Left colon (tissue), 2 donors: ENCODE results near the gene ATP10A. TPM values are rescaled to one million over a fixed set of nuclear protein-coding genes. Genes with fewer than 3 reads are reported as not detected.
"Not testable (repeated sequence)": the region's sequence is repeated elsewhere in the genome, so short reads cannot be mapped to it uniquely, and the experiment has no call there.

Experiments used
- ATAC-seq: fragments of 200-7000 bp; cut with Tn5 transposase; one replicate; pipeline ENCODE4 v1.9.1; 2020; ENCODE audit warnings: mild to moderate bottlenecking, moderate library complexity
- DNase-seq, 2 donors: peaks; one replicate each; pipeline ENCODE4 v3.0.0-alpha.2; 2020
- intact Hi-C, 2 donors: fragments of 100-400 bp; cut with DNase I in 1 of 2; cut with micrococcal nuclease in 1 of 2; formaldehyde crosslinking; loops; one replicate each; pipeline versions ENCODE4 v1.11.2 to v1.14.0; 2022; cut with DNase I, micrococcal nuclease
- total RNA-seq, 2 donors: library from RNA; stranded (reverse); fragmentation: NEBNext Ultra II Directional; extraction: Animal tissue kit (Norgen Biotek cat#: 25700); gene quantifications; one replicate each; pipeline ENCODE4 v1.2.1, GENCODE V29; 2021
- donor health status: DM: no; HTN: no; CAD: no.
- donor health status: DM: yes; HTN: yes; CAD: no.

Gene ATP10A
- total RNA-seq, 2 donors from 2014 or later, result 1.4 to 1.5 TPM

- ATAC-seq, result no peak
- no peak for DNase-seq
- intact Hi-C loops, result no loop called here
Measured at GRCh38 chr15:25664761-25665160, 198.4 kb downstream of the ATP10A start.

- DNase-seq (no peak), ATAC-seq (no peak)
- intact Hi-C loops, result no loop called here
Measured at GRCh38 chr15:25663515-25663914, 199.6 kb downstream of the ATP10A start.

- intact Hi-C loops, result no loop called here
Measured at GRCh38 chr15:25661898-25662297, 201.2 kb downstream of the ATP10A start.

GRCh38 chr15:25659251-25659650, 203.9 kb downstream of the ATP10A start:
- DNase-seq (no peak), ATAC-seq (no peak)
- intact Hi-C loops, result no loop called here

More at GRCh38 chr15:25661898-25662297, 201.2 kb downstream of the ATP10A start:
- ATAC-seq, result no peak
- no peak for DNase-seq

GRCh38 chr15:25658560-25658959, 204.6 kb downstream of the ATP10A start:
- intact Hi-C loops, result no loop called here
- ATAC-seq (no peak), DNase-seq (no peak)

- ATAC-seq (no peak), DNase-seq (no peak)
- intact Hi-C loops, result no loop called here
Measured at GRCh38 chr15:25655207-25655948, 207.7 kb downstream of the ATP10A start.

- DNase-seq (no peak), ATAC-seq (no peak)
- intact Hi-C loops, result no loop called here
Measured at GRCh38 chr15:25653371-25653770, 209.8 kb downstream of the ATP10A start.

GRCh38 chr15:25652704-25653103, 210.4 kb downstream of the ATP10A start:
- DNase-seq (no peak), ATAC-seq (no peak)
- intact Hi-C loops, result no loop called here

GRCh38 chr15:25649390-25649789, 213.7 kb downstream of the ATP10A start:
- ATAC-seq (no peak), DNase-seq (no peak)
- intact Hi-C loops, result no loop called here

GRCh38 chr15:25643120-25643519, 220.0 kb downstream of the ATP10A start:
- intact Hi-C loops, result no loop called here
- DNase-seq (no peak), ATAC-seq (no peak)

- ATAC-seq (no peak), DNase-seq (no peak)
- intact Hi-C loops, result no loop called here
Measured at GRCh38 chr15:25641762-25642161, 221.4 kb downstream of the ATP10A start.

- ATAC-seq (no peak), DNase-seq (no peak)
- intact Hi-C loops, result no loop called here
Measured at GRCh38 chr15:25641361-25641760, 221.8 kb downstream of the ATP10A start.

- DNase-seq, intact Hi-C loops: not testable (repeated sequence)
Measured at GRCh38 chr15:25640959-25641358, 222.2 kb downstream of the ATP10A start.

GRCh38 chr15:25640381-25640780, 222.7 kb downstream of the ATP10A start:
- no peak for ATAC-seq
- intact Hi-C loops, result no loop called here
- DNase-seq, result no peak

More at GRCh38 chr15:25640959-25641358, 222.2 kb downstream of the ATP10A start:
- not testable (repeated sequence) for ATAC-seq

- intact Hi-C loops, DNase-seq, ATAC-seq: not testable (repeated sequence)
Measured at GRCh38 chr15:25636486-25636885, 226.6 kb downstream of the ATP10A start.

GRCh38 chr15:25635191-25635590, 227.9 kb downstream of the ATP10A start:
- ATAC-seq (no peak), DNase-seq (no peak)
- intact Hi-C loops, result no loop called here

GRCh38 chr15:25633862-25634261, 229.3 kb downstream of the ATP10A start:
- ATAC-seq (no peak), DNase-seq (no peak)
- intact Hi-C loops, result no loop called here

- no peak for DNase-seq
- intact Hi-C loops, result no loop called here
- ATAC-seq, result no peak
Measured at GRCh38 chr15:25631971-25632370, 231.2 kb downstream of the ATP10A start.
